H1 (cell line): ENCODE results near the gene SEC24B. TPM values are rescaled to one million over a fixed set of nuclear protein-coding genes. Genes with fewer than 3 reads are reported as not detected.

ENCODE experiments used
- CTCF ChIA-PET: fragments of 300-600 bp; sonication (Branson Sonifier 250); formaldehyde crosslinking; loops from one replicate; lab custom pipeline; 2021; ENCODE audit not compliant: partially characterized antibody; lab: Charles Lee
- POLR2A ChIA-PET: fragments of 300-600 bp; sonication (Branson Sonifier 250); formaldehyde crosslinking; loops from one replicate; lab custom pipeline; 2021; ENCODE audit warnings: inconsistent platforms; ENCODE audit not compliant: partially characterized antibody; lab: Charles Lee
- DNase-seq, 2 experiments: peaks; one replicate each; pipeline versions ENCODE4 v3.0.0 to v3.0.0-alpha.2; 2010 to 2022; ENCODE audit warnings: low spot score in 2 of 2, low read depth in 1 of 2, mixed read lengths in 1 of 2
- FAIRE-seq: peaks from 2 replicates; lab custom pipeline; 2011; peaks lifted over from hg19 to GRCh38; lab: Jason Lieb, UNC
- H2AFZ ChIP-seq: 2 replicates; pipeline ENCODE4 v1.8.1; 2012; ENCODE audit warnings: low read length, inconsistent platforms
- H2AK5ac ChIP-seq: 2 replicates; pipeline ENCODE4 v1.6.1; 2013; ENCODE audit warnings: low read depth, low read length
- H2BK120ac ChIP-seq: replicated peaks from 2 replicates; pipeline ENCODE3; 2013; ENCODE audit warnings: low read depth, low read length, inconsistent platforms
- H2BK12ac ChIP-seq: 2 replicates; pipeline ENCODE4 v1.6.1; 2013; ENCODE audit warnings: low read depth, low read length
- H2BK15ac ChIP-seq: 2 replicates; pipeline ENCODE4 v1.6.1; 2013; ENCODE audit warnings: low read length
- H2BK20ac ChIP-seq: 2 replicates; pipeline ENCODE4 v1.6.1; 2013; ENCODE audit warnings: low read length
- H2BK5ac ChIP-seq: 2 replicates; pipeline ENCODE4 v1.6.1; 2013; ENCODE audit warnings: low read depth, low read length
- H3K14ac ChIP-seq: 2 replicates; pipeline ENCODE4 v1.6.1; 2013; ENCODE audit warnings: inconsistent platforms; ENCODE audit not compliant: insufficient read length
- H3K18ac ChIP-seq: 2 replicates; pipeline ENCODE4 v1.6.1; 2013; ENCODE audit warnings: low read length; ENCODE audit errors: extremely low read depth
- H3K23ac ChIP-seq: 2 replicates; pipeline ENCODE4 v1.6.1; 2013; ENCODE audit warnings: inconsistent platforms; ENCODE audit not compliant: insufficient read length
- H3K23me2 ChIP-seq: 2 replicates; pipeline ENCODE4 v1.6.1; 2013; ENCODE audit warnings: low read depth, low read length
- H3K27ac ChIP-seq: 2 replicates; pipeline ENCODE4 v1.6.1; 2011; ENCODE audit warnings: low read depth, low read length, inconsistent platforms
- H3K27me3 ChIP-seq, 4 experiments: replicated peaks in 1 of 4; 1 replicate in 1 of 4; 2 replicates in 3 of 4; pipeline versions ENCODE4 v1.6.1 to v1.8.1; 2011 to 2013; ENCODE audit warnings: low read length in 3 of 4, mild to moderate bottlenecking in 3 of 4, inconsistent platforms in 2 of 4, mixed read lengths in 2 of 4, moderate library complexity in 1 of 4; ENCODE audit not compliant: control insufficient read depth in 3 of 4, insufficient read depth in 3 of 4; ENCODE audit errors: extremely low read depth in 1 of 4
- H3K36me3 ChIP-seq, 4 experiments: 2 replicates each; pipeline versions ENCODE4 v1.6.1 to v1.8.1; 2011 to 2013; ENCODE audit warnings: mild to moderate bottlenecking in 4 of 4, low read length in 3 of 4, moderate library complexity in 2 of 4, control low read depth in 1 of 4, inconsistent platforms in 1 of 4; ENCODE audit not compliant: insufficient read depth in 4 of 4, control insufficient read depth in 2 of 4
- H3K4ac ChIP-seq: replicated peaks from 2 replicates; pipeline ENCODE3; 2013; ENCODE audit warnings: low read length, low read depth, mixed read lengths, inconsistent platforms; ENCODE audit not compliant: insufficient read length
- H3K4me1 ChIP-seq, 4 experiments: replicated peaks in 1 of 4; 1 replicate in 1 of 4; 2 replicates in 3 of 4; pipeline versions ENCODE4 v1.6.1 to v1.8.1; 2011 to 2013; ENCODE audit warnings: low read length in 3 of 4, inconsistent platforms in 2 of 4, mixed read lengths in 1 of 4; ENCODE audit not compliant: insufficient read depth in 4 of 4, control insufficient read depth in 3 of 4
- H3K4me2 ChIP-seq, 2 experiments: 2 replicates each; pipeline versions ENCODE4 v1.6.1 to v1.8.1; 2011 to 2013; ENCODE audit warnings: low read depth in 2 of 2, low read length in 2 of 2, control low read depth in 1 of 2, inconsistent platforms in 1 of 2, mild to moderate bottlenecking in 1 of 2; ENCODE audit not compliant: insufficient read depth in 1 of 2
- H3K4me3 ChIP-seq, 4 experiments: fragments of 200-600, 300-600 bp in 1 of 4; sonication (generic), shearing (Covaris generic), sonication (Bioruptor Twin) in 1 of 4; 2 replicates each; pipeline versions ENCODE4 v1.5.1 to v1.8.1; 2011 to 2016; ENCODE audit warnings: low read length in 4 of 4, low read depth in 3 of 4, control low read depth in 2 of 4, inconsistent platforms in 2 of 4, mild to moderate bottlenecking in 2 of 4, mixed read lengths in 1 of 4, moderate library complexity in 1 of 4; ENCODE audit not compliant: insufficient read depth in 2 of 4; ENCODE audit errors: extremely low read depth in 1 of 4
- H3K56ac ChIP-seq: replicated peaks from 2 replicates; pipeline ENCODE3; 2013; ENCODE audit warnings: low read depth, mild to moderate bottlenecking, mixed read lengths, low read length, inconsistent platforms; ENCODE audit not compliant: insufficient read length
- H3K79me1 ChIP-seq: 2 replicates; pipeline ENCODE4 v1.6.1; 2013; ENCODE audit warnings: low read depth, low read length, control low read depth
- H3K79me2 ChIP-seq, 2 experiments: 2 replicates each; pipeline versions ENCODE4 v1.6.1 to v1.8.1; 2012 to 2013; ENCODE audit warnings: low read length in 2 of 2, mild to moderate bottlenecking in 2 of 2, inconsistent platforms in 1 of 2; ENCODE audit not compliant: insufficient read depth in 2 of 2, control insufficient read depth in 1 of 2
- H3K9ac ChIP-seq, 4 experiments: replicated peaks in 1 of 4; 1 replicate in 1 of 4; 2 replicates in 3 of 4; pipeline versions ENCODE4 v1.6.1 to v1.8.1; 2011 to 2013; ENCODE audit warnings: low read depth in 3 of 4, low read length in 3 of 4, control low read depth in 2 of 4, mild to moderate bottlenecking in 2 of 4, moderate library complexity in 2 of 4, inconsistent platforms in 1 of 4; ENCODE audit errors: extremely low read depth in 1 of 4
- H3K9me3 ChIP-seq, 2 experiments: 2 replicates each; pipeline versions ENCODE4 v1.6.1 to v1.8.1; 2012 to 2013; ENCODE audit warnings: mild to moderate bottlenecking in 2 of 2, moderate library complexity in 2 of 2, control low read depth in 1 of 2, inconsistent platforms in 1 of 2, low read depth in 1 of 2, low read length in 1 of 2, mixed read lengths in 1 of 2; ENCODE audit not compliant: insufficient read depth in 2 of 2
- H4K20me1 ChIP-seq, 2 experiments: replicated peaks in 1 of 2; 2 replicates each; pipeline versions ENCODE3 to v1.8.1; 2011 to 2013; ENCODE audit warnings: inconsistent platforms in 2 of 2, low read length in 2 of 2, mild to moderate bottlenecking in 1 of 2; ENCODE audit not compliant: insufficient read depth in 2 of 2, control insufficient read depth in 1 of 2
- H4K5ac ChIP-seq: 2 replicates; pipeline ENCODE4 v1.6.1; 2013; ENCODE audit warnings: low read length, low read depth, mixed read lengths, inconsistent platforms; ENCODE audit not compliant: insufficient read length
- H4K8ac ChIP-seq: 2 replicates; pipeline ENCODE4 v1.8.0; 2013; ENCODE audit warnings: mild to moderate bottlenecking, moderate library complexity, low read length, inconsistent platforms; ENCODE audit not compliant: insufficient read depth; ENCODE audit errors: extremely low read depth
- H4K91ac ChIP-seq: replicated peaks from 2 replicates; pipeline ENCODE3; 2013; ENCODE audit warnings: low read length, mixed read lengths, inconsistent platforms; ENCODE audit not compliant: insufficient read length
- CHD1 ChIP-seq: IDR thresholded peaks from 2 replicates; pipeline ENCODE4 v1.6.1; 2012; ENCODE audit warnings: low read depth, low read length, improper control_type of control experiment
- HDAC6 ChIP-seq: IDR thresholded peaks from one replicate; pipeline ENCODE4 v1.7.1; 2012; ENCODE audit warnings: low read depth, mild to moderate bottlenecking, inconsistent platforms, low read length, moderate library complexity
- NRF1 ChIP-seq: IDR thresholded peaks from 2 replicates; pipeline ENCODE4 v1.6.1; 2011; ENCODE audit warnings: mild to moderate bottlenecking, low read depth, low read length, improper control_type of control experiment
- POU5F1 ChIP-seq: IDR thresholded peaks from 2 replicates; pipeline ENCODE4 v1.6.1; 2011; ENCODE audit warnings: low read depth, mild to moderate bottlenecking, low read length, moderate library complexity
- TBP ChIP-seq: IDR thresholded peaks from 2 replicates; pipeline ENCODE4 v1.6.1; 2011; ENCODE audit warnings: low read depth, low read length, improper control_type of control experiment
- WGBS, 2 experiments: shearing (Covaris generic) in 1 of 2; methylation state at CpG; one replicate each; pipeline versions ENCODE4 v1.1.6 to v1.1.7; 2013 to 2015; ENCODE audit warnings: low lambda C conversion rate in 2 of 2, mixed read lengths in 2 of 2, inconsistent platforms in 1 of 2, low coverage in 1 of 2, missing lambda C conversion rate in 1 of 2; ENCODE audit not compliant: insufficient replicate concordance in 2 of 2, insufficient coverage in 1 of 2, insufficient read length in 1 of 2; ENCODE audit errors: extremely low coverage in 1 of 2, missing lambda C conversion rate in 1 of 2; 5-methylcytosine and 5-hydroxymethylcytosine counted together
- polyA plus RNA-seq, 7 experiments: library from polyadenylated mRNA; depleted of rRNA in 3 of 7; stranded (reverse) in 5 of 7; unstranded in 2 of 7; fragments of >200 nt in 5 of 7; fragments of 200-250 nt in 2 of 7; gene quantifications; 1 replicate in 5 of 7; 2 replicates in 1 of 7; 4 replicates in 1 of 7; pipeline versions ENCODE4 v1.2.1 to v1.2.3, GENCODE V29; 2011 to 2013; ENCODE audit warnings: missing spikeins in 2 of 7, mixed read lengths in 2 of 7
- total RNA-seq: library from RNA; stranded (reverse); fragmentation: NEBNext Ultra II Directional; extraction: Animal tissue kit (Norgen Biotek cat#: 25700); gene quantifications from 2 replicates; pipeline ENCODE4 v1.2.1, GENCODE V29; 2021
- TF ChIP-seq, protein P1 (sequence below): IDR thresholded peaks from 2 replicates; pipeline ENCODE4 v1.6.1; 2011; ENCODE audit warnings: low read length, improper control_type of control experiment
- TF ChIP-seq, protein P2 (sequence below): IDR thresholded peaks from 2 replicates; pipeline ENCODE4 v1.6.1; 2012; ENCODE audit warnings: inconsistent platforms

The SEC24B gene
- total and polyA plus RNA-seq, 2 of the 8 experiments (the other 6 are each of a cell fraction or from before 2014, with no cell fraction given), result 25.6 to 30.9 TPM

DNA sequence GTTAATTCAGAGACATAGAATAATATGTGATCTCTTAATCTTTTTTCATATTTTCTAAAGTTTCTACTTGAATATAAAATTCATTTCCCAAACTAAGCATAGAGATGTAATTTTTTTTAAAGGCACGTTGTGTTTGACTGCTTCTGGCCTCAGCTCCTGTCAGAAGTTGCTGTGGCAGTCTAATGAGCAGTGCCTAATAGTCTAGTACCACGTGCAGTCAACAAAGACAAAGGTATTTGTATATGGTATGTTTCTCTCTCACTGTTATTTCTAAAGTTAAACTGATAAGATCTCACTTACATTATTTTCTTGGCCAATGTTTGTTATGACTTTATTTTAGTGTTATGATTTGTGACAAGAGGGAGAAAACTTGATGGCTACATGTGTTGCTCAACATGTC, 77.8 kb downstream of the SEC24B start:
- H3K27me3 ChIP-seq, result no peaks in the 10 kb centered on the region
- no peak overlapping the region for H2AFZ ChIP-seq
- H2BK12ac ChIP-seq, result no peak overlapping the region
- no peak for FAIRE-seq
- no peak overlapping the region for H2BK120ac ChIP-seq
- ChIA-PET CTCF (no interaction called here), POLR2A (no interaction called here)
- no peak overlapping the region for H3K23ac ChIP-seq
- H3K9me3 ChIP-seq, result no peaks in the 10 kb centered on the region
- H2AK5ac ChIP-seq, result no peak overlapping the region
- H2BK15ac ChIP-seq, result no peak overlapping the region
- no peak overlapping the region for H4K8ac ChIP-seq
- H3K79me2 ChIP-seq, result no peaks in the 10 kb centered on the region
- no peaks in the 10 kb centered on the region for H3K4me1 ChIP-seq
- H3K4me2 ChIP-seq, result no peak overlapping the region
- WGBS, 2 experiments, result 94% methylated on average over 2 of the region's 2 CpGs; no CpG with 5 or more reads in 1 of the 2 experiments
- no peak overlapping the region for H2BK5ac ChIP-seq
- no peak overlapping the region for H3K14ac ChIP-seq
- no peak for DNase-seq
- no peak overlapping the region for H3K4me3 ChIP-seq
- H3K23me2 ChIP-seq, result no peaks in the 10 kb centered on the region
- H3K9ac ChIP-seq, result no peak overlapping the region
- no peak overlapping the region for H3K56ac ChIP-seq
- no peak overlapping the region for H3K27ac ChIP-seq
- H2BK20ac ChIP-seq, result no peak overlapping the region
- no peak overlapping the region for H4K91ac ChIP-seq
- no peaks in the 10 kb centered on the region for H3K79me1 ChIP-seq
- H4K20me1 ChIP-seq, result no peaks in the 10 kb centered on the region
- H3K4ac ChIP-seq, result no peak overlapping the region
- H3K36me3 ChIP-seq, result peaks cover 2 to 13% (median 8%) of the 10 kb centered on the region in 4 experiments; a peak in 4 of 8 replicates
- H3K18ac ChIP-seq, result no peak overlapping the region
- no peak overlapping the region for H4K5ac ChIP-seq
- TF ChIP-seq POU5F1, result no peak
- no peak for TF ChIP-seq NRF1
- no peak for TF ChIP-seq CHD1
- TF ChIP-seq HDAC6, result no peak
- TF ChIP-seq, protein P1, sequence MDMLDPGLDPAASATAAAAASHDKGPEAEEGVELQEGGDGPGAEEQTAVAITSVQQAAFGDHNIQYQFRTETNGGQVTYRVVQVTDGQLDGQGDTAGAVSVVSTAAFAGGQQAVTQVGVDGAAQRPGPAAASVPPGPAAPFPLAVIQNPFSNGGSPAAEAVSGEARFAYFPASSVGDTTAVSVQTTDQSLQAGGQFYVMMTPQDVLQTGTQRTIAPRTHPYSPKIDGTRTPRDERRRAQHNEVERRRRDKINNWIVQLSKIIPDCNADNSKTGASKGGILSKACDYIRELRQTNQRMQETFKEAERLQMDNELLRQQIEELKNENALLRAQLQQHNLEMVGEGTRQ, result no peak
- no peak for TF ChIP-seq TBP
- TF ChIP-seq, protein P2, sequence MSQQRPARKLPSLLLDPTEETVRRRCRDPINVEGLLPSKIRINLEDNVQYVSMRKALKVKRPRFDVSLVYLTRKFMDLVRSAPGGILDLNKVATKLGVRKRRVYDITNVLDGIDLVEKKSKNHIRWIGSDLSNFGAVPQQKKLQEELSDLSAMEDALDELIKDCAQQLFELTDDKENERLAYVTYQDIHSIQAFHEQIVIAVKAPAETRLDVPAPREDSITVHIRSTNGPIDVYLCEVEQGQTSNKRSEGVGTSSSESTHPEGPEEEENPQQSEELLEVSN, result no peak
